Smooth muscle cell of the brain vasculature (primary cell): ENCODE data around the gene JPH3.

Experiments
- DNase-seq: peaks from one replicate; pipeline ENCODE4 v3.0.0-alpha.2; 2012; ENCODE audit warnings: low read depth, low spot score

JPH3 gene

GRCh38 chr16:87696726-87697125, 94.4 kb downstream of the JPH3 start:
- DNase-seq = no peak

GRCh38 chr16:87697256-87697655, 94.9 kb downstream of the JPH3 start:
- DNase-seq = no peak

GRCh38 chr16:87697792-87698191, 95.5 kb downstream of the JPH3 start:
- DNase-seq = no peak

- DNase-seq = no peak
Measured at GRCh38 chr16:87698241-87698640, 95.9 kb downstream of the JPH3 start.

GRCh38 chr16:87698676-87699199, 96.4 kb downstream of the JPH3 start:
- DNase-seq = no peak

DNA sequence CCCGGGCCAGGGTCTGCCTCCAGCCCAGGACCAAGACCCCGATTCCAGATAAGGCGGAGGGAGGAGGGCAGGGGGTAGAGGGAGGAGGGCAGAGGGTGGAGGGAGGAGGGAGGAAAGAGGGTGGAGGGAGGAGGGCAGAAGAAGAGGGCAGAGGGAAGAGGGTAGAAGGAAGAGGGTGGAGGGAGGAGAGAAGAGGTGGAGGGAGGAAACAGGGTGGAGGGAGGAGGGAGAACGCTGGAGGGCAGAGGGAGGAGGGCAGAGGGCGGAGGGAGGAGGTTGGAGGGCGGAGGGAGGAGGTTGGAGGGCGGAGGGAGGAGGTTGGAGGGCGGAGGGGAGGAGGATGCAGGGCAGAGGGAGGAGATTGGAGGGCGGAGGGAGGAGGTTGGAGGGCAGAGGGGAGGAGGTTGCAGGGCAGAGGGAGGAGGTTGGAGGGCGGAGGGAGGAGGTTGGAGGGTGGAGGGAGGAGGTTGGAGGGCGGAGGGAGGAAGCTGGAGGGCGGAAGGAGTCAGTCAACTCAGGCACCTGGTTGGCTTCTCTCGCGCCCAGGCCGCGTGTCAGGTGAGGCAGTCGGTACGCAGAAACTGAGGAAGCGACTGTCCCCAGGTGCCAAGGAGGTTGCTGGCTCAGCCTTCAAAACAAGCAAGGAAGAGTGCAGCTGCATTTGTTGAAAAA, 98.2 kb downstream of the JPH3 start:
- DNase-seq = no peak

DNA sequence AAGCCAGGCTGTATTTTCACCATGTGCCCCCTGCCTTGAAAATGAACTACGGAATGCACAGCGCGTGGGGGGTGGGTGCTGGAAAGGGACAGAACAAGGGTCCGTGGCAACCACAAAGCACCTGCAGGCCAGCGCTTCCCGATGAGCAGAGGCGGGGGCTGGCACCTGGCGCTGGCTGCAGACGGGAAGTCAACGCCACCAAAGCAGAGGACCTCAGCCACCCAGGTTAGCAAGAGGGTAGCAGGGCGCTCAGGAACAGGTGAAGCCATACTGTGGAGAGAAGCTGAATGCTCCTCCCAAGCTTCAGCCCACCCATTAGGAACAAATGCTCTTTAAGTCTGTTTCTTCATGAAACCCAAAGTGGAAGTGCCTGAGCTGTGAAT, 98.8 kb downstream of the JPH3 start:
- no peak for DNase-seq

DNA sequence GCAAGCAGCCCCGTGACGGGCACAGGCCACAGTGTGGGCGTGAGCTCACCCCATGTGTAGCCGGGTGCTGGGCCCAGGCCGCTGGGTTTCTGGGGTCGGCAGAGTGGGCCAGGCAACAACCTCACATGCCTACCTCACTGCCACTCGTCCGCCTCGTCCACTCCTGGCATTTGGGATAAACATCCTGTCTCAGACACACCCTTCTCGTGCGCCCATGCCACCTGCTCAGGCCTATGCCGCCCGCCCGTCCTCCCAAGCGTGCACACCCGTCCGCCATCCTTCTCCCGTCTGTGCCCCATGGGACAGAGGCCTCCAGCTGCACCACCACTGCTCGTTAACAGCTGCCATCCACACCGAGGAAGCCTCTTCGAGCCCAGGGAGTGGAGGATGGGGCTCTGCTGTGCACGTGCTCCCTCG, 99.2 kb downstream of the JPH3 start:
- no peak for DNase-seq

- no peak for DNase-seq
Measured at GRCh38 chr16:87702325-87702811, 100.1 kb downstream of the JPH3 start.

DNA sequence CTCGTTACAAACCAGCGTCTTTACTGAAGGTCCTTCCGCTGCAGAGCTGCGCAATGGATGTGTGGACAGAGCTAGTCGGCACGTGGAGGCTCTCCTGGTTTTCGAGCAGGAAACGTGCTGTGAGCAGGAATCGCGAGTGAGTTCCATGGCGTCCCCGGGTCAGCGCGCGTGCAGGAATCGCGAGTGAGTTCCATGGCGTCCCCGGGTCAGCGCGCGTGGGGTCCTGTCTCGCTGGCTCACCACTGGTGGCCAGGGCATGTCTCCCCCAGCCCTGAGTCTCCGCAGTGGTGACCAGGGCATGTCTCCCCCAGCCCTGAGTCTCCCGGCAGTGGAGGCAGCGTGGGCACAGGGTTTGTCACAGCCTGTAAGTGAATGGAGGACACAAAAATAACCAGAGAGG, 100.8 kb downstream of the JPH3 start:
- DNase-seq = no peak

- no peak for DNase-seq
Measured at GRCh38 chr16:87703835-87704375, 101.6 kb downstream of the JPH3 start.

DNA sequence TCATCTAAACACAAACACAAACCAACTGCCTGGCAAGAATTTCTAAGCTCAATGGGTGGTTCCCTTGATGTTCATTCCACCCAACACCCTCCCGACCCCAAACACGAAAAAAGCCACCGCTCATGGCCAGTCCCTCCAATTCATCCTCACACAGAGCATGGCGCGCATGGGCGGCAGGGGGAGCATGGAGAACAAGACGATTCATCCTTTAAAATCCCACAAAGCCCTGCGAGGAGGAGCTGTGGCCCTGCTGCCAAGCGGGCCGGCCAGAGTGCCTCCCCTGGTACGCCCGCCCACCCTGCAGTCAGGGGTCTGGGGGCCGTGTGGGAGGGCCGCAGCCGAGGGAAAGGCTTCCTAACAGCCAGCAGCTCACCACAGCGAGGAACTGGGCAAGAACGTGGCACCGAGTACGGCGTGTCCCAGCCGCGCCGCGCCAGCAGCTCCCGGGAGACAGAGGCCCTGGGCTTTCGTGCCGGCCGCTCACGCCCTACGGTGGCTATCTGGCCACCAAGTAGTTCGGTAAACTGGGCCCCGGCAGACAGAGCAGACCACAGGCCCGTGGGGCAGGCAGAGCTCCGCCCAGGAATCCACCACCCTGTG, 102.5 kb downstream of the JPH3 start:
- no peak for DNase-seq

DNA sequence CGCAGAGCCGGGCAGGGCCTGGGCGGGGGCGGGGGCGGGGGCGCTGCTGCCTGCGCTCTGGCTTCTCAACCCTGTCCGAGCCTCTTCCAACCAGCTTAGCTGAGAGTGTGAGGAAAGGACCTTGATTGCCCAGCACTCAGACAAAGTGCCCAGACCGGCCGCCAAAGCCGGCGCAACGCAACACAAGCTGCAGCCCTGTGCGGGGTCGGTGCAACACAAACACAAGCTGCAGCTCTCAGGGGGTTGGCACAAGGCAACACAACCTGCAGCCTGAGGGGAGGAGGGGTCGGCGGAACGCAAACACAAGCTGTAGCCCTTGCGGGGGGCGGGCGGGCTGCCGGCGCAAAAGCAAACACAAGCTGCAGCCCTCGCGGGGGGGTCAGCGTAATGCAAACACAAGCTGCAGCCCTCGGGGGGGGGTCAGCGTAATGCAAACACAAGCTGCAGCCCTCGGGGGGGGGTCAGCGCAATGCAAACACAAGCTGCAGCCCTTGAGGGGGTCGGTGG, 103.5 kb downstream of the JPH3 start:
- no peak for DNase-seq

- no peak for DNase-seq
Measured at GRCh38 chr16:87706278-87707000, 104.1 kb downstream of the JPH3 start.

- DNase-seq = no peak
Measured at GRCh38 chr16:87707097-87707496, 104.8 kb downstream of the JPH3 start.

- DNase-seq = no peak
Measured at GRCh38 chr16:87707714-87708580, 105.6 kb downstream of the JPH3 start.

GRCh38 chr16:87708881-87709638, 106.8 kb downstream of the JPH3 start:
- DNase-seq = no peak

- DNase-seq = no peak
Measured at GRCh38 chr16:87709677-87710076, 107.4 kb downstream of the JPH3 start.

- DNase-seq = no peak
Measured at GRCh38 chr16:87710887-87711286, 108.6 kb downstream of the JPH3 start.

- no peak for DNase-seq
Measured at GRCh38 chr16:87712184-87712762, 110.0 kb downstream of the JPH3 start.
